ENCODE results near the gene SLC9A5.

Gene SLC9A5

DNA sequence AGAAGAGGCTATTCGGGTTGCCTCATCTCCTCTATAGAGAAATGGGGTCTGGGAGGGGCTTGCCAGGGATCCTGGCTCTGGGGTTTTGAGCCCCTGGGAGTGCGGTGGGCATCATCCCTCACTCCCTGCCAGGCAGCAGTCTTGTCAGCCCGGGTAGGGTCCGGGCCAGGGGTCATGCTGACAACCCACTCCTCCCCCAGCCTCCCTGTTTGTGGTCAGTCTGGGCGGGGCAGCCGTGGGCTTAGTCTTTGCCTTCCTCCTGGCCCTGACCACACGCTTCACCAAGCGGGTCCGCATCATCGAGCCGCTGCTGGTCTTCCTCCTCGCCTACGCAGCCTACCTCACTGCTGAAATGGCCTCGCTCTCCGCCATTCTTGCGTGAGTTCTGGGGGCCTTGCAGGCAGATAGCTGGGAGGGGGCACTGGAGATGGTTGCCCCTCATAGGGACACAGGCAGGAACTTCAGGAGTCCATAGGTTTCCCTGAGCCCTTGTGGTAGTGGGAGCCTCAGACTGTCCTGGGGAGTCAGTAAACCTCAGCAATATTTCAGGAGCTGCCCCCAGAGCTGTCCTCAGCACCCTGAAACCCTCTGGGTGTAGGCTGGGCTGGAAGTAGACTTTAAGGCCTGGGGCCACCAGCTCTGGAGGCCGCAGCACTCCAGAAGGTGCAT lies 6.9 kb downstream of the SLC9A5 start:
- in situ Hi-C loops (cut with MboI; ENCODE audit: low sequenced_read_pairs): no loop called here

DNA sequence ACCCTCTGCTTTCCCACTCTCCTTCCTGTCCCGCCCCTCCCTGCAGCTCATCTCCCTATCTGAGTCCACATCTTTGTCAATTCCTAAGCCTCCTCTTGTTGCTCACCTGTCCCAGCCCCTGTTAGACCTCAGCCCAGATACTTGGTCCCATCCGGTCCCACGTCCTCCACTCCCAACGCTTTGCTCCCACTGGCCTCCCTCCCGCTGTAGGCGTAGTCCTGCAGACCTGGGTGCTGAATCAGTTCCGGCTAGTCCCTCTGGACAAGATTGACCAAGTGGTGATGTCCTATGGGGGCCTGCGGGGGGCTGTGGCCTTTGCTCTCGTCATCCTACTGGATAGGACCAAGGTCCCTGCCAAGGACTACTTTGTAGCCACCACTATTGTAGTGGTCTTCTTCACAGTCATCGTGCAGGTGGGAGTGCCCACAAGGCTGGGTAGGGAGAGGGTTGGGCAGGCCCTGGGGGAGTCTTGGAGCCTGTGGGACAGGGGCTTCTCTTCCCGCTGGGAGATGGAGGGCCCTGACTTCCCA lies 8.0 kb downstream of the SLC9A5 start:
- in situ Hi-C loops (cut with MboI; ENCODE audit: low sequenced_read_pairs): no loop called here

DNA sequence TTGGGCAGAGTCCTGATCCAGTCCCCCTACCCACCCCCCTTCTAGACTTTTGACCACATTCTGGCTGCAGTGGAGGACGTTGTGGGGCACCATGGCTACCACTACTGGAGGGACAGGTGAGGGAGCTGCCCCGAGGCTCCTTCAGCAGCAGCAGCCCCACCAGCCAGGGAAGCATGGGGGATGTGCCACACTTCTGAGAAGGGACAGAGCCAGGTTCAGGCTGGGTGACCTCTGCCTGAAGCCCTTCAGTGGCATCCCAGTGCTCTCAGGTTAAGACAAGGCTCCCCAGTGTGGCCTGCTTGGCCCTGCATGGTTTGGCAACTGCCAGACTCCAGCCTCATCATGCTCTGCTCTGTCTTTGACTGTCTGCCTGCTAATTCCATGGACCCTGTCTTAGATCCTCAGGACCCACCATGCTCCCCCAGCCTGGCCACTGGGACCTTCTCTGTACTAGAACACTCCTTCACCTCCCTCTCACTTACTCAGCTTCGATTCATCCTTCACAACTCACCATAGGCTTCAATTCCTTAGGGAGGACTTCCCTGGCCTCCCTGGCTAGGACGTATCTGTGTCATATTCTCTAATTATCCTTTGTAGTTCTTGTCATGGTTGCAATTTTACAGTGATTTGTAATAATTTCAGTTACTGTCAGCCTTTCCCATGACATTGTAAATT lies 8.8 kb downstream of the SLC9A5 start:
- in situ Hi-C loops (cut with MboI; ENCODE audit: low sequenced_read_pairs): no loop called here

DNA sequence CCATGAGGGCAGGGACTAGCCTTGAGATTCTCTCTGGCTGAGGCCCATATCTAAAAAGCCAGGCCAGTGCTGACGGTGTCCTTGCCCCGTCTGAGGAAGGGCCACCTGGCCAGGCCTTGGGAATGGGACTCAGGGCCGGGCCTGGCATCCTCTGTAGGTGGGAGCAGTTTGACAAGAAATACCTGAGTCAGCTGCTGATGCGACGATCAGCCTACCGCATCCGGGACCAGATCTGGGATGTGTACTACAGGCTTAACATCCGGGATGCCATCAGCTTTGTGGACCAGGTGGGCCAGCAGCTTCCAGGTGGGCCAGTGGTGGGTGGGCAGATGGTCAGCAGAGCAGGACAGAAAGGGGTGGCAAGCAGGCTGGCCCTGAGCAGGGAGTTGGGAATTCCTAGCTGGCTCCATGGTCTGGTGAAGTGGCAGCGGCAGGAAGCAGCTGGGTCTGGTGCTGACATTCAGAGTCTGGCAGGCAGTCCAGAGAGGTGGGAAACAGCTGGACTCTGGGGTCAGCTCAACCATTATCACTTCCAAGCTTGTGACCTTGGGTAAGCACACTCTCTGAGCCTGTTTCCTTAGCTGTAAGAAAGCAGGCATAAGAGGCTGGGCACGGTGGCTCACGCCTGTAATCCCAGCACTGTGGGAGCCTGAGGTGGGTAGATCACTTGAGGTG lies 9.5 kb downstream of the SLC9A5 start:
- in situ Hi-C loops (cut with MboI; ENCODE audit: low sequenced_read_pairs): no loop called here

DNA sequence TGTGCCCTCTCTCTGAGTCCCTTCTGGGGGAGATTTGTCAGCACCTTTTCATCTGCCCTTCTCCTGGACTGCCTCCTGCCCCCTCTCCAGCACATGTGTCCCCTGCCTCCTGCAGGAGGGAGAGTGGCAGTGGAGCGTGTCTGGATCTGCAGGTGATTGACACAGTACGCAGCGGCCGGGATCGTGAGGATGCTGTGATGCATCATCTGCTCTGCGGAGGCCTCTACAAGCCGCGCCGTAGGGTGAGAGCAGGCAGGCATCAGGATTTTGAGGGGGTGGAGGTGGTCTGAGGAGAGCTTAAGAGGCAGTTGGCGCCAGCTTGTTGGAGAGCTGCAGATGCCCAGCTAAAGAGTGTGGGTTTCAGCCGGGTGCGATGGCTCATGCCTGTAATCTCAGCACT lies 10.9 kb downstream of the SLC9A5 start:
- in situ Hi-C loops (cut with MboI; ENCODE audit: low sequenced_read_pairs): no loop called here

DNA sequence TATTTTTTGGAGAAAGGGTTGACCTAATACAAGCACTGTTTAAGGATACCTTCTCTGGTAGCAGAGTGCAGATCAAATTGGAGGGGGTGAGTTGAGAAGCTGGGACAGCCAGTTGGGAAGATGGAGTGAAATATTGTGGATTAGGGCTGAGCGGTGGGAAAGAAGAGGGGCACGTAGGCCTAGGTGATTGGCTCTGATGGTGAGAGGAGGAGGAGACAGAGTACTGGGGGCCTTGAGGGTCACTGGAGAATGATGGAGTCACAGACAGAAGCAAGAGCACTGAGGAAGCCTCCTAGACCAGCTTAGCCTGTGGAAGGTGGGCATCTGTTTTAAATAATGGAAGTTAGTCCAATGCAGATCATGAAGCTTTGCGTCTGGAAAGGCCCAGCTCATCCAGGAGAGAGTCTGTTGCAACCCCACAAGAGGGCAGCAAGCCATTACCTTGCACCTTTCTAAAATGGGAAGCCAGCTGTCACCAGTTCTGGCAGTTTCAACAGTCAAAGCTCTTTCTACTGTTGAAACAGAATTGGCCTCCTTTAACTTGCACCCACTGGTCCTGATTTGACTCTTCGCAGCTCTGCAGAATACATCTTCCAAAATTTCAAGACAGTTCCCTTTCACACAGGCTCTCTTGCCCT lies 11.8 kb downstream of the SLC9A5 start:
- in situ Hi-C loops (cut with MboI; ENCODE audit: low sequenced_read_pairs): no loop called here

DNA sequence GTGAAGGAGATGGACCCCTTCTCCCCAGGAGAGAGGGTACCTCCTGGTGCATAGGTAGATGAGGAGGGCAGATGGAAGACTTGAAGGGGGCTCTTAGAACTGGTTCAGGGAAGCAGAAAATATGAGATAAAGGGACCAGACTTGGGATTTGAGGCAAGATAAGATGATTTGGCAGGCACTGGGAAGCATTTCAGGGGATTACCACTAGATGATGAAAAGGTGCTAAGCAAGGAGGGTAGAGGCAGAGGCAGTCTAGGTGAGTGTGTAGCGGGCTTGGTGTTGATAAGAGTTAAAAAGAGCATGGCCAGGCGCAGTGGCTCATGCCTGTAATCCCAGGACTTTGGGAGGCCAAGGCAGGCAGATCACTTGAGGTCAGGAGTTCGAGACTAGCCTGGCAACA lies 14.4 kb downstream of the SLC9A5 start:
- in situ Hi-C loops (cut with MboI; ENCODE audit: low sequenced_read_pairs): no loop called here

DNA sequence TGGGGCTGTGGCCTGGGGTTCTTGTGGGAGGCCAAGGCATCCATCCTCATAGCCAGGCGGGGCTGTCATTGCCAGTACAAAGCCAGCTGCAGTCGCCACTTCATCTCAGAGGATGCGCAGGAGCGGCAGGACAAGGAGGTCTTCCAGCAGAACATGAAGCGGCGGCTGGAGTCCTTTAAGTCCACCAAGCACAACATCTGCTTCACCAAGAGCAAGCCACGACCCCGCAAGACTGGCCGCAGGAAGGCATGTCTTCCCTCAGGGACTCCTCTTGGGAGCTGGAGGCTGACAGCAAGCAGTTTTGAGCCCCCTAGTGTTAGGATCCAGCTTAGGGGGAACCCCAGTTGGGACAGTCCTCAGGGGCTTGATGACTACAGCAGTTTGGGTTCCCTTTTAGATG lies 15.5 kb downstream of the SLC9A5 start:
- in situ Hi-C loops (cut with MboI; ENCODE audit: low sequenced_read_pairs): no loop called here

DNA sequence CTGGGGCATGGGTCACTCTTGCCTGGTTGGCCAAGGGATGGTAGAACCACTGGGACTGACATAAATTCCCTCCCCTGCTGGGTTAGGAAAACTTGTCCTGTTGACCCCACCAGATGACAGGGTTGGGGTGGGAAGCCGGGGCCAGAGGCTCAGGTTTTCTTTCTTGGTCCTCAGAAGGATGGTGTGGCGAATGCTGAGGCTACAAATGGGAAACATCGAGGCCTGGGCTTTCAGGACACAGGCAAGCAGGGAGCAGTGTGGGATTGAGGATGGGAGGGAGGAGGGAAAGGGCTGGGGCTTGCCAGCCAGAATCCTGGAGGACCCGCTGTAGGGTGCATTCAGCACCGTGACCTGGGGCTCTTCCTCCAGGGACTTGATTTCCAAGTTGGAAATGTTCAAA lies 16.1 kb downstream of the SLC9A5 start:
- in situ Hi-C loops (cut with MboI; ENCODE audit: low sequenced_read_pairs): no loop called here

DNA sequence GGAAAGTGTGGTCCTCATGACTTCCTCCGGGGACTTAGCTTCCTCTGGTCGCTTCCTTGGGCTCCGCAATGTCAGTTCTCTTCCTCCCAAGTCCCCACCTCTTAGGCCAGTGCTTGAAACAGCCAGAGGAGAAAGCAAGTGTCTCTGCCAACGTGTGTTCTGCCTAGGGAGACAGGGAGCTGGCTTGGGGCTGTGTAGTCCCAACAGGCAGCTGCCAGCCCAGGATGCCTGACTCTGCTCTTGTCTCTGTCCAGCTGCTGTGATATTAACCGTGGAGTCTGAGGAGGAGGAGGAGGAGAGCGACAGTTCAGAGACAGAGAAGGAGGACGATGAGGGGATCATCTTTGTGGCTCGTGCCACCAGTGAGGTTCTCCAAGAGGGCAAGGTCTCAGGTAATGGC lies 17.1 kb downstream of the SLC9A5 start:
- in situ Hi-C loops (cut with MboI; ENCODE audit: low sequenced_read_pairs): no loop called here

DNA sequence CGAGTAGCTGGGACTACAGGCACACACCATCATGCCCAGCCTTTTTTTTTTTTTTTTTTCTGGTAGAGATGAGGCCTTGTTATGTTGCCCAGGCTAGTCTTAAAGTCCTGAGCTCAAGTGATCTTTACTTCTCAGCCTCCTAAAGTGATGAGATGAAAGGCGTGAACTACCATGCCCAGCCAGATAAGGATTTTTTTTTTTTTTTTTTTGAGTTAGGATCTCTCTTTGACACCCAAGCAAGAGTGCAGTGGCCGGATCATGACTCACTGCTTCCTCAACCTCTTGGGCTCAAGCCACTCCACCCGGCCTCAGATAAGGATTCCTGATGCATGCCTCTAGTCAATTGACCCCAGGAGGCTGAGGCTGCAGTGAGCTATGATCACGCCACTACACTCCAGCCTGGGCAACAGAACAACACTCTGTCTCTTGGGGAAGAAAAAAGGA lies 19.4 kb downstream of the SLC9A5 start:
- in situ Hi-C loops (cut with MboI; ENCODE audit: low sequenced_read_pairs): no loop called here

DNA sequence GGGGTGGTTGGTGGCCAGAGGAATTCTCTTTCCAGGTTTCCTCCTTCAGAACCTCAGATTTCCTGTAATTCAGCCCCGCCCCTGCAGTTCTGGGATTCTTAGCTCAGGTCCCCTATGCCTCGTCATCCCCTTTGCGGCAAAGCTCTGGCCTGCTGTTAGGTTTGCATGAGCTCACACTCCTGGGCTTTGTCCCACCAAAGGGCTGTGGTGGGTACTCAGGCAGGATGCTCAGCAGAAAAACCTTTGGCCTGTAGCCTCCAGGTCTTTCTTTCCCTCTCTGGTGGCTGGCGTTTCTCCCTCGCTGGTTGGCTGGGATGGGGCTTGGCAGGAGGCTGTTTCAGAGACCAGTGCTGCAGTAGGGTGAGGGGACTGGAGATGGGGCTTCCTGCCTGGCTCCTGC lies 21.0 kb downstream of the SLC9A5 start:
- in situ Hi-C loops (cut with MboI; ENCODE audit: low sequenced_read_pairs): no loop called here

DNA sequence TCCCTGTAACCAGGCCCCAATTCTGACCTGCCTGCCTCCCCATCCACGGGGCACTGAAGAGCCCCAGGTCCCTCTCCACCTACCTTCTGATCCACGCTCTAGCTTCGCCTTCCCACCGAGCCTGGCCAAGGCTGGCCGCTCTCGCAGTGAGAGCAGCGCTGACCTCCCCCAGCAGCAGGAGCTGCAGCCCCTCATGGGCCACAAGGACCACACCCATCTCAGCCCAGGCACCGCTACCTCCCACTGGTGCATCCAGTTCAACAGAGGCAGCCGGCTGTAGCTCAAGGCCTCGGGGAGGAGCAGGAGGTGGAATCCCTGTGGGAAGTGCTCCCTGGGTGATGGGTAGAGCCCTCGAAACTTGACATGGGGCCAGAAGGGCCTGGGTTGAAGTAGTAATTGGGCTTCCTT lies 22.2 kb downstream of the SLC9A5 start:
- in situ Hi-C loops (cut with MboI; ENCODE audit: low sequenced_read_pairs): no loop called here

DNA sequence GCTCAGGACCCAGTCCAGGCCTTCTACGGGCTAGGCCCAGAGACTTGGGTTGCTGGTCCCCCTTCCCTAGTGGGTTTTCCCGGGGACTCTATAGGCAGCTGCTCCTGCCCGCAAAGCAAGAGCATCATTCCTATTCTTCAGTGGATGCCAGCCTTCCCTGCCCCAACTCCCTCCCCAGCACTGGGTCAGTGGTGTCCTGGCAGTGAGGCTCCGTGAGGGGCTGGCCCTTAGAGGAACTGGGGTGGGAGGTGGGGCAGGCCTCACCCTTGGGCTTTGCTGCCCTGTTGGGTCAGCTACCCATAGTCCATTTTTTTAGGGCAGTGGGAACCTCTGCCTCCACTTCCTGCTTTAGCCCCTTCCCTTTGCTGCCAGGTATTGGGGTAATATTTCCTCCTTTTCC lies 22.7 kb downstream of the SLC9A5 start:
- in situ Hi-C loops (cut with MboI; ENCODE audit: low sequenced_read_pairs): no loop called here

DNA sequence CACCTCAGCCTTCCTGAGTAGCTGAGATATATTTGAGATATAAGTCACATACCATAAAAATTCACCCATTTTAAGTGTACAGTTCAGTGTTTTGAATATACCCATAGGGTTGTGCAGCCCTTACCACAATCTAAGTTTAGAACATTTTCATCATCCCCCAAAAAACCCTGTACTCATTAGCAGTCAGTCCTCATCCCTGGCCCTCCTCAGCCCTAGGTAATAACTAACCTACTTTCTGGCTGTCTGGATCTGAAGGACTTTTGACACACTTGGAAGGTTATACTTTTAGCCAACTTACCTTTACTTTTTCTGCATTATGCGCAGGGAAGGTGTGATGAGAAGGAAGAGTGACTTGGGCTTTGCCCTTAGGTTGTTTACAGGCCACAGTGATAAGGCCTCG lies 26.5 kb downstream of the SLC9A5 start:
- in situ Hi-C loops (cut with MboI; ENCODE audit: low sequenced_read_pairs): no loop called here

DNA sequence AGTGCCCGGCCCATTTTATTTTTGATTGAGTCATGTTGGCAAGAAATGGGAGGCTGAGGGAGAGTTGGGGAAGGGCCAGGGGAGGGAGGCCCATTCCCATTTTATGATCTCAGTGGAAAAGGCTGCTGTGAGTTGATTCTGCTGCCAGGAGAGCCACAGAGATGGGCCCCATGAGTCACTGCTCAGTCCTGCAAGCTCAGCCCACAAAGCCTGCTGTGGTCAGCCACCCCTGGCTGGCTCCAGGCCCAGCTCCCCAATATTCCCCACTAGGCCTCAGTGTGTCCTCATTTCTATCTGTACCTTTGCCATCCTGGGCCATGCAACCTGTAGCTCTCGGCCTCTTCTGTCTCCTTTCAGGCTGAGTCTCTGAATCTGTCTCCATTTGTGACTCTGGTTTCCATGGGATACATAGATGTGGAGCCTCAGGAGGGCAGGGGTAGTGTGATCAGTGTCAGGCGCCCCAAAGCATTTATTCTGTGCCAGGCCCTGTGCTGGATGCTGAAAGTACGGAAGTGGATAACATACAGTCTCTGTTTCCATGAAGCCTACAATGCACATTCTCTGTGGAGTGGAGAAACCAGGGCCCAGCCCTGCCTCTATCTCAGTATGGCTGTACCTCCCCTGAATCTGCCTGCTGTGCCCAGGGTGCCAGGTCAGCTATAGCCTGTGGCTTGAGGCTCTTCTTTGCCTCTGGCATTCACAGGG lies 28.7 kb downstream of the SLC9A5 start:
- in situ Hi-C loops (cut with MboI; ENCODE audit: low sequenced_read_pairs): no loop called here

DNA sequence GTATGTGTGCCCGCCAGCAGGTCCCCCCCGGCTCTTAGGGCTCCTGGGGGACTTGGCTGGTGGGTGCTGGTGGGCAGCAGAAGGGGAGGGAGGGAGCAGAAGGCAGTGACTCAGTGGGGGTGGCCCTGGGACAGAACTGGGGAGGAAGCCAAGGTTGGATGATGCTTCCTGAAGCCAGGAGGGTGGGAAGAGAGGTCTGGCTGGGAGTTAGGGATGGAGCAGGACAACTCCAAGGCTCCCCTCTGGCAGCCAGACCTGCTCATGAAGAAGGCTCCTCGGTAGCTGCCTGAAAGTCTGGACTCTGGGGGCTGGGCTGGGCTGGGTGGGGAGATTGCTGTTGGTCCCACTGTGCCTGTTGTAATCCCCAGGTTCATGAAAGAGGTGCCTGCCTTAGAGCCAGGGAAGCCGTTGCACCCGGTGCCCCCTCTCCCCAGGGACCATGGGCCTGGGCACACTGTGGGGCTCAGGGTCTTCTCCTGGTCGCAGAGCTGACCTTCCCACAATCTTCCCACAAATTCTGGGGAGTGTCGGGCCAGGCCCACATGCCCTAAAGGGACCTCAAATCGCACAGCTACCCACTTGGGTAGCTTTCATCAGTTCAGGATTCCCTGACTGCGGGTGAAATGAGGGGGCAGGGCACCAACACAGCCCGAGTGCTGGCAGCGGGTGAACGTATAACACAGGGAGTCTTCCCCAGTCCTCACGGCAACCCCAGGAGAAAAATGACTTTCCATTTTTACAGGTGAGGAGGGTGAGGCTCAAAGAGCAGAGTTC lies 29.4 kb downstream of the SLC9A5 start:
- in situ Hi-C loops (cut with MboI; ENCODE audit: low sequenced_read_pairs): no loop called here

DNA sequence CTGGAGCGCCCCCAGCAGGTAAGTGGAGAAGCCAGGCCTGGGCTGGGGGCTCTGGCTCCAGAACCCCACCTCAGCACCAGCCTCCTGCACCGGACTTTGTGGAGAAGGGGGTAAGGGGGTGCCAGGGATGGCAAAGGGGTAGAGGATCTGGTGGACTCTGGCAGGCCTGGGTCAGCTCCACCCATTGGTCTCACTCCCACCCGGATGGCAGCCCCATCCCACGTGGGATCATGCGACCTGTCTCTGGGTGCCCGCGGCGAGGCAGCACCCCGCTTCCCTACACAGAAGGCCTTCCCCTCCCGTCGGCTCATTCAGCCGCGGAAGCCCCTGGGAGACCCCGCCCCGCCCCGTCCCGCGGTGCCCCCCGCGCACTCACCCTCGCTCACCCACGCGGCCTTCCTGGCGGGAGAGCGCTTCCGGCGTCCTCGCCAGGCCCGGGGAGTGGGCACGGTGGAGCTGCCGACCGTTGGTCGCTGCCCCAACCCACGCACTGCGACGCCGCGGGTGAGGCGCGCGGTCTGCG lies 30.1 kb downstream of the SLC9A5 start:
- in situ Hi-C loops (cut with MboI; ENCODE audit: low sequenced_read_pairs): no loop called here

DNA sequence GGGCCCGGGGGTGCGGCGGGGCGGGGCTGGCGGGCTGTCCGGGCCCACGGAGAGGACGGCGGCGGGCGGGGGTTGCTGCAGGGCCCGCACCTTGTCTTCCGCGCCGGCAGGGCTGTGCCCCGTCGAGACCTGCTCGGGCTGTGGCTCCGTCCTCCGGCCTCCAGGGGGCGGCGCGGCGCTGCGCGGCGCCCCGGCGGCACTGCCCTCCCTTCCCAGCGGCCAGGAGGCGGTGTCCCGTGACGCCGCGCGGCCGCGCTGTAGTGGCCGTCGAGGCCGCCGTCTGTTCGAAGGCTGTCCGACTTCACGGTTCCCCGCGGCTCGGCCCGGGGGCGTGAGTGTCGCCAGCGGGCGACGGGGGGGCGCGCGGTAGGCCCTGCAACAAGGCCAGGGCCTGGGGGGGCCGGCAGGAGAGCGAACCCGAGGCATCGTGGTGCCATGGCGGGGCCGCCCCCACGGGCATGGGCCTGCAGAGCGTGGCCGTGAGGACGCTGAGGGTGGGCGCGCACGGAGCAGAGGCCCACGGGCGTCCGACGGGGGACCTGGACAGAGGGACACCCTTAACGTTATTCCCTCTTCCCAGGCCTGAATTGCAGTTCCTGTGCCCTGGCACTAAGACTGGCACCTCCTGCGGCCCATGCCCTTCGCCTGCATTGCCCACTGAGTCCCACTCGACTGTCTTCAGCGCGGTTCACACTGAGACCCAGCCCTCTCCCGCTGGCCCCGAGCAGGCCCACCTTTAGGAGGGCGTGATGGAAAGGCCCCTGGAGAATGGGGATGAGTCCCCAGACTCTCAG lies 30.7 kb downstream of the SLC9A5 start, which contains the start of gene PLEKHG4:
Gene PLEKHG4 (plus strand): TSS at position 237 of the 794 bp plus-strand sequence. CDS start 513 bp downstream, at position 750.
- in situ Hi-C loops (cut with MboI; ENCODE audit: low sequenced_read_pairs): no loop called here

Measured in HL-60/S4 treated with retinoic acid at 250 ng/mL for 4 days and 3 days (cell line).